Mesenchymal stem cell (in vitro differentiated cells and primary cell): Measurements from ENCODE around the gene EMX2.

Experiments used
- DNase-seq: peaks from one replicate; pipeline ENCODE4 v3.0.0-alpha.2; 2013
- H2AFZ ChIP-seq: one replicate; pipeline ENCODE4 v1.6.1; 2013; ENCODE audit warnings: low read depth, mild to moderate bottlenecking, control low read depth, inconsistent platforms, low read length, moderate library complexity
- H2AK5ac ChIP-seq: 2 replicates; pipeline ENCODE4 v1.6.1; 2013; ENCODE audit warnings: low read length, moderate library complexity, mild to moderate bottlenecking, inconsistent platforms; ENCODE audit not compliant: severe bottlenecking
- H2BK120ac ChIP-seq: one replicate; pipeline ENCODE4 v1.6.1; 2013; ENCODE audit warnings: low read depth, mild to moderate bottlenecking, inconsistent platforms, low read length, moderate library complexity
- H2BK12ac ChIP-seq, 2 experiments: one replicate each; pipeline ENCODE4 v1.6.1; 2013; ENCODE audit warnings: inconsistent platforms in 2 of 2, low read length in 2 of 2, mild to moderate bottlenecking in 2 of 2, moderate library complexity in 2 of 2, control low read depth in 1 of 2
- H2BK15ac ChIP-seq: one replicate; pipeline ENCODE4 v1.6.1; 2013; ENCODE audit warnings: mild to moderate bottlenecking, low read depth, inconsistent platforms; ENCODE audit not compliant: poor library complexity, severe bottlenecking
- H2BK5ac ChIP-seq: 2 replicates; pipeline ENCODE4 v1.6.1; 2013; ENCODE audit warnings: low read depth, mild to moderate bottlenecking, low read length, control low read depth, inconsistent platforms; ENCODE audit not compliant: poor library complexity, severe bottlenecking
- H3K14ac ChIP-seq, 2 experiments: one replicate each; pipeline ENCODE4 v1.6.1; 2013; ENCODE audit warnings: inconsistent platforms in 2 of 2, low read length in 2 of 2, control low read depth in 1 of 2, mild to moderate bottlenecking in 1 of 2, moderate library complexity in 1 of 2
- H3K18ac ChIP-seq, 2 experiments: one replicate each; pipeline ENCODE4 v1.6.1; 2013; ENCODE audit warnings: inconsistent platforms in 2 of 2, low read length in 2 of 2, control low read depth in 1 of 2, low read depth in 1 of 2, mild to moderate bottlenecking in 1 of 2
- H3K23ac ChIP-seq, 2 experiments: one replicate each; pipeline ENCODE4 v1.6.1; 2013; ENCODE audit warnings: inconsistent platforms in 2 of 2, low read length in 2 of 2, mild to moderate bottlenecking in 2 of 2, moderate library complexity in 2 of 2, control low read depth in 1 of 2
- H3K27ac ChIP-seq: 2 replicates; pipeline ENCODE4 v1.5.1; 2013; ENCODE audit warnings: mild to moderate bottlenecking, moderate library complexity, low read length, control low read depth, inconsistent platforms; ENCODE audit not compliant: poor library complexity, severe bottlenecking
- H3K27me3 ChIP-seq, 2 experiments: 2 replicates each; pipeline versions ENCODE4 v1.6.1 to v1.7.0; 2013; ENCODE audit warnings: low read length in 2 of 2, mild to moderate bottlenecking in 2 of 2, moderate library complexity in 2 of 2, control low read depth in 1 of 2, inconsistent platforms in 1 of 2; ENCODE audit not compliant: control insufficient read depth in 1 of 2, insufficient read depth in 1 of 2
- H3K36me3 ChIP-seq, 2 experiments: 2 replicates each; pipeline versions ENCODE4 v1.6.1 to v1.7.0; 2013; ENCODE audit warnings: low read length in 2 of 2, control low read depth in 1 of 2, inconsistent platforms in 1 of 2, low read depth in 1 of 2, mild to moderate bottlenecking in 1 of 2; ENCODE audit not compliant: insufficient read depth in 2 of 2, control insufficient read depth in 1 of 2
- H3K4ac ChIP-seq, 2 experiments: one replicate each; pipeline ENCODE4 v1.6.1; 2013; ENCODE audit warnings: inconsistent platforms in 2 of 2, low read length in 2 of 2, mild to moderate bottlenecking in 2 of 2, moderate library complexity in 2 of 2, control low read depth in 1 of 2, low read depth in 1 of 2
- H3K4me1 ChIP-seq: 2 replicates; pipeline ENCODE4 v1.6.1; 2013; ENCODE audit warnings: low read depth, low read length, control low read depth; ENCODE audit not compliant: control insufficient read depth, insufficient read depth
- H3K4me2 ChIP-seq: 2 replicates; pipeline ENCODE4 v1.6.1; 2013; ENCODE audit warnings: low read length, mild to moderate bottlenecking, inconsistent platforms; ENCODE audit not compliant: poor library complexity, severe bottlenecking
- H3K4me3 ChIP-seq, 2 experiments: 2 replicates each; pipeline versions ENCODE4 v1.5.1 to v1.7.0; 2013; ENCODE audit warnings: low read length in 2 of 2, mild to moderate bottlenecking in 2 of 2, control low read depth in 1 of 2, low read depth in 1 of 2; ENCODE audit not compliant: insufficient read depth in 1 of 2
- H3K79me1 ChIP-seq: replicated peaks from 2 replicates; pipeline ENCODE4 v1.6.1; 2013; ENCODE audit warnings: mild to moderate bottlenecking, control low read depth, low read length, inconsistent platforms; ENCODE audit not compliant: poor library complexity, severe bottlenecking
- H3K9ac ChIP-seq: 2 replicates; pipeline ENCODE4 v1.7.0; 2013; ENCODE audit warnings: mild to moderate bottlenecking, low read length, moderate library complexity
- H3K9me3 ChIP-seq: 2 replicates; pipeline ENCODE4 v1.7.0; 2013; ENCODE audit warnings: mild to moderate bottlenecking, low read length; ENCODE audit not compliant: control insufficient read depth
- H4K8ac ChIP-seq: one replicate; pipeline ENCODE4 v1.6.1; 2013; ENCODE audit warnings: inconsistent platforms, mild to moderate bottlenecking, low read length, moderate library complexity
- H4K91ac ChIP-seq: one replicate; pipeline ENCODE4 v1.6.1; 2013; ENCODE audit warnings: mild to moderate bottlenecking, low read length, inconsistent platforms
- WGBS: methylation state at CpG from one replicate; pipeline ENCODE4 v1.1.7; 2013; ENCODE audit warnings: mixed read lengths; 5-methylcytosine and 5-hydroxymethylcytosine counted together

The EMX2 gene

DNA sequence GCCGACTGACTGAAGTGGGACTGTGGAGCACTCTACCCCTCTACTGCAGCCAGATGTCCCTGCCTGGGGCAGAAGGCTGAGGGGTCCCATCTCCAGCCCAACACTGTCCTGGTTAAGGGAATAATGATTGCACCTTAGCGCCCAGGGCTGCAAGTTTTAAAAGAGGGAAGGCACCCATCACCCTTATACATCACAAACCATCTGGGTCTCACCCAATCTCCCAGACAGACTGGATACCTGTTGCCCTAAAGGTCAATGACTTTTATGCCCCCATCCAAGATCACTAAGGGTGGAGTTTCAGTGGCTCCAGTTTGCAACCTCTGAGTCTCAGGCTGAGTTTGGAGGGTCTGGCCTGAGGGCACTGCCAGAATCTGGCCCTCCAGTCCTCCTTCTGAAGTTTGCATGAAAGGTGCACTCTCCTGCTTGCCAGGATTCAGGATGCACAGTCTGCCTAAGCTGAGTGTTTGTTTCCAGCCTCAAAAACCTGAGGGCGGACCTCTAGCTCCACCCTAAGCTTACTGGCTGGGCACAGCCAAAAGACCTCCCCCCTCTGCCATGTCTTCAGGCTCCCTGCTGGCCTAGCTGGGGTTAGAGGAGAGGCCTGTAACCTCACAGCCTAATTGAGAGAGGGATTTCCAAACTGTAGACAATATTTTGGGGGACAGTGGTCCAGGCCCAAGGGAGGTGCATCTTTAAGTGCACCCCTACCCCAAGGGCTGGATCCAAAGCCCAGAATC lies 2.5 kb upstream of the EMX2 start:
- H2BK120ac ChIP-seq, result no peak overlapping the region
- H2BK12ac ChIP-seq, result no peak overlapping the region
- no peak overlapping the region for H2BK15ac ChIP-seq
- no peaks in the 10 kb centered on the region for H3K9me3 ChIP-seq
- peak overlapping the region in 1 of 2 experiments; percentile 95 for H3K4me3 ChIP-seq
- H3K9ac ChIP-seq, result peak overlapping the region; percentile 100
- H3K4ac ChIP-seq, result no peak overlapping the region
- no peak overlapping the region for H3K27ac ChIP-seq
- H3K4me2 ChIP-seq, result no peak overlapping the region
- H3K27me3 ChIP-seq, result peaks cover 0 to 99% of the 10 kb centered on the region in 2 experiments
- H3K14ac ChIP-seq, result no peak overlapping the region
- H3K23ac ChIP-seq, result no peak overlapping the region
- H3K79me1 ChIP-seq, result no peaks in the 10 kb centered on the region
- H3K4me1 ChIP-seq, result peaks cover 36% of the 10 kb centered on the region
- no peaks in the 10 kb centered on the region for H3K36me3 ChIP-seq
- no peak overlapping the region for H2BK5ac ChIP-seq
- H4K8ac ChIP-seq, result no peak overlapping the region
- H2AFZ ChIP-seq, result no peak overlapping the region
- no peak overlapping the region for H2AK5ac ChIP-seq
- no peak overlapping the region for H3K18ac ChIP-seq
- no peak overlapping the region for H4K91ac ChIP-seq
- DNase-seq, result no peak
- 53% methylated on average over 3 of the region's 3 CpGs for WGBS

DNA sequence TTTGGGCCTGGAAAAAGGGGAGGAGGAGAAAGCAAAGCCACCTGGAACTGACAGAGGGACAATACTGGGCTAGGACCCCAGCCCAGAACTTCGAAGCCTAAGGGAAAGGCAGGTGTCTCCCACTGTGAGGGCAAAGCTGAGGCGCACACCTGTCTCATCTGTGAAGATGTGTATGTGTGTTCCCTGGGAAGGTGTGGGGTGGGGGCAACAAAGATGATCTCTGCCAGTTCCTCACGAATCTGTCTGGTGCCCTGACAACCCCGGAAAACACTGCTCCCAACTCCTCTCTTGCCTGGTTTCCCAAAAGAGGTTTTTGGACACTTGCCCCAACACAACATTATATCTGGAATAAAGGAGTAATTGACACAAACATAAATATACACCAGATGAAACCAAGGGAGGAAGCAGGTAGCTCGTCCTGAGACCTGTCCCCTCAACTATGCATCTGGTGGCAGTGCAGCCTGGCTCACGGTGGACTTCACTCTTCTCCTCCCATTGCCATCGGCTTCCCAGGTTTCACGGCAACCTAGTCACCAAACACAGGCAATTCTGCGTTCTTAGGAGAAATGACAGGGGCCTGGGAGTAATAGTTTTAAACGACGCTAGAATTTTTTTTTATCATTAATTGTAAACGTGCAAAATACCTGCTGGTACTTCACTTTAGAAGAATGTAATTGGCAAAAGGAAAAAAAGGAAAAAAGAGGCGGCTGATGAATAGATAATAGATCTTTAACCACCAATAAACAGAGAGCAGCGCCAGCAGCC lies 1.7 kb upstream of the EMX2 start:
- Histone ChIP-seq H4K8ac (no peak overlapping the region), H3K9ac (peak overlapping the region; percentile 100), H3K27ac (no peak overlapping the region), H3K4ac (no peak overlapping the region), H2BK120ac (no peak overlapping the region), H3K9me3 (no peaks in the 10 kb centered on the region), H3K18ac (no peak overlapping the region), H3K36me3 (no peaks in the 10 kb centered on the region), H3K4me3 (peak overlapping the region in 1 of 2 experiments; percentile 95), H2BK12ac (no peak overlapping the region), H2AK5ac (no peak overlapping the region), H3K23ac (no peak overlapping the region), H2AFZ (no peak overlapping the region), H3K27me3 (peaks cover 0 to 99% of the 10 kb centered on the region in 2 experiments), H3K14ac (no peak overlapping the region), H3K4me2 (no peak overlapping the region), H3K79me1 (no peaks in the 10 kb centered on the region), H2BK15ac (no peak overlapping the region), H3K4me1 (peaks cover 33% of the 10 kb centered on the region), H2BK5ac (no peak overlapping the region), H4K91ac (no peak overlapping the region)
- DNase-seq, result no peak
- 32% methylated on average over 5 of the region's 14 CpGs for WGBS

DNA sequence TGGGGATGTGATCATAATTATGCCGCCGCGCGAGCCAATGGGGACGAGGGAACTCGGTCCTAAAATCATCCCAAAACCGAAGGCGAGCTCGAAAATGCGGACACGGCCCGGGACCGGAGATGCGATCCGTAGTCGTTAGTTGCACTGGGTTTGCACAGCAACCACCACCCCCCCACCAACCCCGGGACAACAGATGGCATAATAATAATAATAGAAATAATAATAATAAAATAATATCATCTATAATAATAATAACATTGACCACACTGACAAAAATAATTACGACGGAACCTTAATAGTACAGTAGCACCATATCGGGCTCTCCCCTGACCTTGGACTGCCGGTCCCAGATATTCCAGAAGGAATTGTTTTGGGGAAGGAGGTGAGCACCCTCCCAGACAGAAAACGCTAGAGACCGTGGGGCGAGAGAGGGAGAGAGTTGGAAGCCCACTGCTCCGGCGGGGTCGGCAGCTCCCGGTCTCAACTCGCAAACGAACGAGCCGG lies 1.1 kb upstream of the EMX2 start:
- no peak overlapping the region for H2BK15ac ChIP-seq
- 9% methylated on average over 21 of the region's 32 CpGs for WGBS
- peak overlapping the region; percentile 100 for H3K9ac ChIP-seq
- no peak overlapping the region for H2BK12ac ChIP-seq
- H3K4me3 ChIP-seq, result peak overlapping the region in 1 of 2 experiments; percentile 95
- no peak overlapping the region for H3K14ac ChIP-seq
- no peaks in the 10 kb centered on the region for H3K36me3 ChIP-seq
- no peak overlapping the region for H2AK5ac ChIP-seq
- no peaks in the 10 kb centered on the region for H3K79me1 ChIP-seq
- no peaks in the 10 kb centered on the region for H3K9me3 ChIP-seq
- no peak overlapping the region for H3K27ac ChIP-seq
- H3K4me1 ChIP-seq, result peaks cover 35% of the 10 kb centered on the region
- no peak overlapping the region for H3K4me2 ChIP-seq
- H3K23ac ChIP-seq, result no peak overlapping the region
- peaks cover 0 to 99% of the 10 kb centered on the region in 2 experiments for H3K27me3 ChIP-seq
- H4K8ac ChIP-seq, result no peak overlapping the region
- H3K18ac ChIP-seq, result no peak overlapping the region
- no peak overlapping the region for H2BK120ac ChIP-seq
- H2BK5ac ChIP-seq, result no peak overlapping the region
- DNase-seq, result no peak
- H4K91ac ChIP-seq, result no peak overlapping the region
- no peak overlapping the region for H3K4ac ChIP-seq
- no peak overlapping the region for H2AFZ ChIP-seq
